Activated naive CD8-positive, alpha-beta T cell (primary cell): ENCODE data around the gene SH2D5.
A peak's percentile ranks its signal among the peaks of the same experiment; 100 is the strongest.

Source experiments
- H3K27ac Mint-ChIP-seq: one replicate; pipeline ENCODE4 v1.8.0; 2021; ENCODE audit warnings: mixed read lengths
- H3K27me3 Mint-ChIP-seq: one replicate; pipeline ENCODE4 v1.8.0; 2021; ENCODE audit warnings: mixed read lengths
- H3K36me3 Mint-ChIP-seq: one replicate; pipeline ENCODE4 v1.8.0; 2021; ENCODE audit warnings: mixed read lengths
- H3K4me1 Mint-ChIP-seq: one replicate; pipeline ENCODE4 v1.8.0; 2021; ENCODE audit warnings: low read depth, mixed read lengths
- H3K4me3 Mint-ChIP-seq: one replicate; pipeline ENCODE4 v1.8.0; 2021; ENCODE audit warnings: mild to moderate bottlenecking, mixed read lengths
- H3K9me3 Mint-ChIP-seq: one replicate; pipeline ENCODE4 v1.8.0; 2021; ENCODE audit warnings: low read depth, mixed read lengths

The SH2D5 gene

GRCh38 chr1:20710469-20711284 lies 21.8 kb downstream of the SH2D5 start:
- Mint-ChIP-seq H3K36me3 (no peaks in the 10 kb centered on the region), H3K4me1 (no peaks in the 10 kb centered on the region), H3K9me3 (no peaks in the 10 kb centered on the region), H3K27ac (no peak overlapping the region), H3K27me3 (peaks cover 9% of the 10 kb centered on the region), H3K4me3 (no peak overlapping the region)

- Mint-ChIP-seq H3K4me3 (no peak overlapping the region), H3K27me3 (peaks cover 4% of the 10 kb centered on the region)
Measured at GRCh38 chr1:20709868-20710267, 22.6 kb downstream of the SH2D5 start.

GRCh38 chr1:20708891-20709290 lies 23.6 kb downstream of the SH2D5 start:
- Mint-ChIP-seq H3K9me3 (no peaks in the 10 kb centered on the region), H3K27ac (no peak overlapping the region), H3K36me3 (no peaks in the 10 kb centered on the region), H3K27me3 (peaks cover 4% of the 10 kb centered on the region), H3K4me3 (no peak overlapping the region), H3K4me1 (no peaks in the 10 kb centered on the region)

More at GRCh38 chr1:20709868-20710267, 22.6 kb downstream of the SH2D5 start:
- Mint-ChIP-seq H3K36me3 (no peaks in the 10 kb centered on the region), H3K4me1 (no peaks in the 10 kb centered on the region), H3K27ac (no peak overlapping the region), H3K9me3 (no peaks in the 10 kb centered on the region)

GRCh38 chr1:20708057-20708456 lies 24.4 kb downstream of the SH2D5 start:
- H3K4me1 Mint-ChIP-seq: no peaks in the 10 kb centered on the region
- no peaks in the 10 kb centered on the region for H3K36me3 Mint-ChIP-seq
- peaks cover 2% of the 10 kb centered on the region for H3K27me3 Mint-ChIP-seq
- no peak overlapping the region for H3K4me3 Mint-ChIP-seq
- no peak overlapping the region for H3K27ac Mint-ChIP-seq
- no peaks in the 10 kb centered on the region for H3K9me3 Mint-ChIP-seq

GRCh38 chr1:20706841-20707240 lies 25.7 kb downstream of the SH2D5 start:
- Mint-ChIP-seq H3K36me3 (no peaks in the 10 kb centered on the region), H3K27ac (no peak overlapping the region), H3K27me3 (peaks cover 2% of the 10 kb centered on the region), H3K4me1 (no peaks in the 10 kb centered on the region), H3K4me3 (no peak overlapping the region), H3K9me3 (no peaks in the 10 kb centered on the region)

- no peak overlapping the region for H3K27ac Mint-ChIP-seq
- H3K4me3 Mint-ChIP-seq: no peak overlapping the region
- no peaks in the 10 kb centered on the region for H3K4me1 Mint-ChIP-seq
- peaks cover 2% of the 10 kb centered on the region for H3K27me3 Mint-ChIP-seq
- no peaks in the 10 kb centered on the region for H3K36me3 Mint-ChIP-seq
- no peaks in the 10 kb centered on the region for H3K9me3 Mint-ChIP-seq
Measured at GRCh38 chr1:20705203-20705755, 27.2 kb downstream of the SH2D5 start.

- Mint-ChIP-seq H3K36me3 (no peaks in the 10 kb centered on the region), H3K27me3 (peaks cover 2% of the 10 kb centered on the region), H3K9me3 (no peaks in the 10 kb centered on the region), H3K4me3 (no peak overlapping the region), H3K4me1 (no peaks in the 10 kb centered on the region), H3K27ac (no peak overlapping the region)
Measured at GRCh38 chr1:20704390-20705202, 27.9 kb downstream of the SH2D5 start.

- Mint-ChIP-seq H3K27me3 (no peaks in the 10 kb centered on the region), H3K27ac (no peak overlapping the region), H3K4me1 (no peaks in the 10 kb centered on the region), H3K9me3 (no peaks in the 10 kb centered on the region), H3K36me3 (no peaks in the 10 kb centered on the region), H3K4me3 (no peak overlapping the region)
Measured at GRCh38 chr1:20703124-20703756, 29.3 kb downstream of the SH2D5 start.

- Mint-ChIP-seq H3K36me3 (no peaks in the 10 kb centered on the region), H3K4me3 (no peak overlapping the region), H3K27me3 (no peaks in the 10 kb centered on the region), H3K9me3 (no peaks in the 10 kb centered on the region), H3K27ac (no peak overlapping the region), H3K4me1 (no peaks in the 10 kb centered on the region)
Measured at GRCh38 chr1:20702416-20702815, 30.1 kb downstream of the SH2D5 start.

- Mint-ChIP-seq H3K27me3 (no peaks in the 10 kb centered on the region), H3K4me1 (no peaks in the 10 kb centered on the region), H3K4me3 (no peak overlapping the region), H3K27ac (no peak overlapping the region), H3K36me3 (no peaks in the 10 kb centered on the region), H3K9me3 (no peaks in the 10 kb centered on the region)
Measured at GRCh38 chr1:20701847-20702246, 30.7 kb downstream of the SH2D5 start.

- Mint-ChIP-seq H3K27ac (no peak overlapping the region), H3K4me3 (no peak overlapping the region), H3K36me3 (no peaks in the 10 kb centered on the region), H3K4me1 (no peaks in the 10 kb centered on the region), H3K27me3 (no peaks in the 10 kb centered on the region), H3K9me3 (no peaks in the 10 kb centered on the region)
Measured at GRCh38 chr1:20701446-20701845, 31.1 kb downstream of the SH2D5 start.

- Mint-ChIP-seq H3K4me1 (peaks cover 2% of the 10 kb centered on the region), H3K27me3 (no peaks in the 10 kb centered on the region), H3K36me3 (no peaks in the 10 kb centered on the region), H3K4me3 (no peak overlapping the region), H3K27ac (no peak overlapping the region), H3K9me3 (no peaks in the 10 kb centered on the region)
Measured at GRCh38 chr1:20700636-20701215, 31.8 kb downstream of the SH2D5 start.

- Mint-ChIP-seq H3K4me1 (peaks cover 2% of the 10 kb centered on the region), H3K4me3 (no peak overlapping the region), H3K27me3 (no peaks in the 10 kb centered on the region), H3K27ac (no peak overlapping the region), H3K36me3 (no peaks in the 10 kb centered on the region), H3K9me3 (no peaks in the 10 kb centered on the region)
Measured at GRCh38 chr1:20699558-20699957, 32.9 kb downstream of the SH2D5 start.

GRCh38 chr1:20698195-20698910 lies 34.1 kb downstream of the SH2D5 start:
- Mint-ChIP-seq H3K9me3 (no peaks in the 10 kb centered on the region), H3K27ac (no peak overlapping the region), H3K27me3 (no peaks in the 10 kb centered on the region), H3K4me1 (peaks cover 2% of the 10 kb centered on the region), H3K36me3 (no peaks in the 10 kb centered on the region), H3K4me3 (peak overlapping the region; percentile 23)
